ENCODE results near the gene HOXA9.

The HOXA9 gene

DNA sequence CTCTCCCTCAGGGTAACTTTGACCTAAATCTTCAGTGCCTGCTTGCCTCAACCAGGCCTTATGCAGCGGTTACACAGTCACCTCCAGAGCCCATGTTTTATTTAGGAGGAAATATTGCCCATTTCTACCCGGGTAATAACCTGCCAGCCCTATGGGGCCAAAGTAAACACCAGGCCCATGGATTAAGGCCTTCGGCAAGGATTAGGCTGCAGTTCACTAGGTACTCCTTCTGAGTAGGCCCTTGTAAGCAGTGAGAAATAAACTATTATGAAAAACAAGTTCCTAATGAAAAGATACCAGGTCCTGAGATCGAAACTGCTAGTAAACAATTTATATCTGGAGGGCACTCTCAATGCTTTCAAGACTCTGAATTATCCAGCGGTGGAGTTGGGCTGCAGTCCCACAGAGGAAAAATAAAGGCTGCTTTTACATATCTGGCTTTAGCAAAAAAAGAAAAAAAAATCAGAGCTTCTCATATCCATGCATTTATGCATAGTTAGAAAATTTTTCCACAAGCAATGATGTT lies 12.5 kb upstream of the HOXA9 start:
- H3K36me3 Mint-ChIP-seq (ENCODE audit: low read depth), result no peaks in the 10 kb centered on the region
- H3K9me3 Mint-ChIP-seq, result no peaks in the 10 kb centered on the region
- H3K4me1 Mint-ChIP-seq (ENCODE audit: low read depth), result peaks cover 13% of the 10 kb centered on the region
- H3K27me3 Mint-ChIP-seq, result peaks cover 65% of the 10 kb centered on the region
- no peak overlapping the region for H3K27ac Mint-ChIP-seq
- H3K4me3 Mint-ChIP-seq, result no peak overlapping the region

- no peaks in the 10 kb centered on the region for H3K9me3 Mint-ChIP-seq
- no peaks in the 10 kb centered on the region for H3K36me3 Mint-ChIP-seq (ENCODE audit: low read depth)
- no peak overlapping the region for H3K27ac Mint-ChIP-seq
- peaks cover 16% of the 10 kb centered on the region for H3K4me1 Mint-ChIP-seq (ENCODE audit: low read depth)
- H3K27me3 Mint-ChIP-seq, result peaks cover 63% of the 10 kb centered on the region
- H3K4me3 Mint-ChIP-seq, result no peak overlapping the region
Measured at GRCh38 chr7:27176962-27177794, 11.8 kb upstream of the HOXA9 start.

GRCh38 chr7:27176524-27176845 lies 11.1 kb upstream of the HOXA9 start:
- H3K27me3 Mint-ChIP-seq, result peaks cover 65% of the 10 kb centered on the region
- no peaks in the 10 kb centered on the region for H3K36me3 Mint-ChIP-seq (ENCODE audit: low read depth)
- H3K27ac Mint-ChIP-seq, result no peak overlapping the region
- no peak overlapping the region for H3K4me3 Mint-ChIP-seq
- peaks cover 23% of the 10 kb centered on the region for H3K4me1 Mint-ChIP-seq (ENCODE audit: low read depth)
- H3K9me3 Mint-ChIP-seq, result no peaks in the 10 kb centered on the region

DNA sequence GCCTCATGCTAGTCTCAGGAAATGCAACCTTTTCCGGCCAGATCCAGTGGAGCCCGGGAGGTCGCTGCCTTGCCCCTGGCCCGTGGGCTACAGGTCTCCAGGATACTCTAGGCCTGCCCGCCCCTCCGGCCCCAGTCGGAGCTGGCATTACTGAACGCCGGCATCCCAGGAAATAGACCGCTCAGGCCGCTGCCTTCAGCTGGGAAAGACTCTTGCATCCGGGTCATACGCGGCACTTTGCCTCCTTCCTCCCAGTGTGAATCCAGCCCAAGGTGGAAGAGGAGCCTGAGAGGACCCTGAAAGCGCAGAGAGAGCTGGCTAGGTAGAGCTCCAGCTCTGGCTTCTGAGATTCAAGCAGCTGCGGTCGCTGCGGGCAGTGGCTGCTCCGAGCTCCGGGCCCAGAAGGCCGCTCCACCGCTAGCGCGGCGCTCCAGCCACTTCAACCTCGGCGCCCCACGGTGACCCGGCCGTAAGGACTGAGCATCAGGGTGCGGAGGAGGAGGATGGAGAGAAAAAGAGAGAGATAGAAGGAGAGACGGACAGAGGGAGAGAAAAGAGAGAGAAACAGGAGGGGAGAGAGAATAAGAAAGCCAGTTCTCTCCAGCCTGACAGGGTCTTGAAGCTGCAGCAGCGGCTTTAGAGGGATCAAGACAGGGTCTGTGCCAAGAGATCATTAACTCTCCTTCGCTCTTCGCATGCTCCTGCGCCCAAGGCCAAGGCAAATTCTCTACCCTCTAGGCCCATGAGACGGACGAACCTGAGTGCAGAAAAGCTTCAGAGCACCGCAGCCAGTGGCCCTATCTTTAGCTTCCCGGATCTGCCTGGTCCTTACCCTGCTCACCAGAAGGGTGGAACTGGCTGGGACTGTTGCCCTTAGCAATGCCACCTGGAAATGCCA lies 10.5 kb upstream of the HOXA9 start:
- H3K27me3 Mint-ChIP-seq, result peaks cover 66% of the 10 kb centered on the region
- no peaks in the 10 kb centered on the region for H3K36me3 Mint-ChIP-seq (ENCODE audit: low read depth)
- no peaks in the 10 kb centered on the region for H3K9me3 Mint-ChIP-seq
- H3K4me1 Mint-ChIP-seq (ENCODE audit: low read depth), result peaks cover 25% of the 10 kb centered on the region
- no peak overlapping the region for H3K4me3 Mint-ChIP-seq
- H3K27ac Mint-ChIP-seq, result no peak overlapping the region

- H3K4me1 Mint-ChIP-seq (ENCODE audit: low read depth), result peaks cover 28% of the 10 kb centered on the region
- H3K27me3 Mint-ChIP-seq, result peaks cover 69% of the 10 kb centered on the region
- no peaks in the 10 kb centered on the region for H3K36me3 Mint-ChIP-seq (ENCODE audit: low read depth)
- H3K9me3 Mint-ChIP-seq, result no peaks in the 10 kb centered on the region
- H3K4me3 Mint-ChIP-seq, result peak overlapping the region; percentile 41
- H3K27ac Mint-ChIP-seq, result no peak overlapping the region
Measured at GRCh38 chr7:27174874-27175625, 9.7 kb upstream of the HOXA9 start.

DNA sequence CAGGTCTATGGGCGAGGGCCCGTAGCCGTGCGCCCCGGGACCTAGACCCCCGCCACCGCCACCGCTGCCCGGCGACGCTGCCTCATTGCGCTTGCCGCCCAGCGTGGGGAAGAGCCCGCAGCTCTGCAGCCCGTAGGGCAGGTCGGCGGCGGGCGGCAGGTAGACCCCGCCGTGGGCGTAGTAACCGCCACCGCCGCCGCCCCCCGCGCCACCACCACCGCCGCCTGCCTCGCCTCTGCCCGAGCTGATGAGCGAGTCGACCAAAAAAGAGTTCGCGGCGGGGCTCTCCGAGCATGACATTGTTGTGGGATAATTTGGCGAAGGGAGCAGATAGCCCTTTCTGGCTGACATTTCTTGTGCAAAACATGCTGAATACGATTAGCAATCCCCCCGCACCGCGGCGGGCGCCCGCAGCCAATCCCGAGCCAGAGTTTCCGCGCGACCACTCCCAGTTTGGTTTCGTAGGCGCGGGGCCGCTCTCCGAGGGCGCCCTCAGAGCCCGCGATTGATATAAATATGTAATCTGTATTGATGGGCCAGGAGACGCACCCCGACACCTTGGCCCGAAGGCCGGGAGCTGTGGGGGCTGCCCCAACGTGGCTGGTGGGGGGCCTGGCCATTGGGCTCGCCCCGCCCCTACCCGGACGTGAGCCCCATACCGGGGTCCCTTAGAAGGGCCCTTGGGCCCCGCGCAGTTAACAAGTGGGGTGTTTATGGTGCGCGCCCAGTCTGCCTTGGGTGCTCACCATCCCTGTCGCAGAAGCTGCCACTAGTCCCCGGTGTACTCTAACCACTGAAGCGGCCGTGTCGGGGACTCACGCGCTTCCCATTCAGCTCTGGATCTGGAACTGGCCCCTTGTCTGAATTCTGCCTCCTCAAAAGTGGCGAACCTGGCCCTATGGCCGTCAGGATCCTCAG lies 8.9 kb upstream of the HOXA9 start, which contains the start of gene HOXA10:
HOXA10 (minus strand) TSS at position 365 of the 918 bp plus-strand sequence; CDS start at position 351, 14 bp downstream.
- H3K36me3 Mint-ChIP-seq (ENCODE audit: low read depth), result no peaks in the 10 kb centered on the region
- H3K9me3 Mint-ChIP-seq, result no peaks in the 10 kb centered on the region
- H3K4me3 Mint-ChIP-seq, result peak within 1 kb of the TSS; percentile 51
- H3K4me1 Mint-ChIP-seq (ENCODE audit: low read depth), result peaks cover 23% of the 10 kb centered on the region
- H3K27ac Mint-ChIP-seq, result no peak within 1 kb of the TSS
- H3K27me3 Mint-ChIP-seq, result peaks cover 66% of the 10 kb centered on the region

DNA sequence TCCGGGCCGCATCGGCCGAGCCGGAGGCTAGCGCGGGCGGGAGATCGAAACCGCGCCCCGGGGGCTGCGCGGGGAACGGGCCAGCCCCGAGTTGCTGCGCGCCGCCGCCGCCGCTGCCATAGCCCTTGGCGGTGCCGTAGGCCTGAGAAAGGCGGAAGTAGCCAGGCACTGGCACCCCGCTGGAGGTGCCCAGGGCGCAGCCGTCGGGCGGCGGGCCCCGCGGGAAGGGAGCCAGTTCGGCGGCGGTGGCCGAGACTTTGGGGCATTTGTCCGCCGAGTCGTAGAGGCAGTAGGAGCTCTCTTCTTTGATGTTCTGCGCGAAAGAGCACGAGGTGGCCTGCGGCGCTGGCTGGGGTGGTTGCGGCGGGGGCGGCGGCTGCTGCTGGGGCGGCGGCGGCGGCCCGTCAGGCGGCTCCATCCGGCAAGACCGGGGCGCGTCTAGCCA lies 8.2 kb upstream of the HOXA9 start:
- no peak overlapping the region for H3K4me3 Mint-ChIP-seq
- no peak overlapping the region for H3K27ac Mint-ChIP-seq
- H3K4me1 Mint-ChIP-seq (ENCODE audit: low read depth), result peaks cover 26% of the 10 kb centered on the region
- H3K27me3 Mint-ChIP-seq, result peaks cover 65% of the 10 kb centered on the region
- H3K36me3 Mint-ChIP-seq (ENCODE audit: low read depth), result no peaks in the 10 kb centered on the region
- no peaks in the 10 kb centered on the region for H3K9me3 Mint-ChIP-seq

DNA sequence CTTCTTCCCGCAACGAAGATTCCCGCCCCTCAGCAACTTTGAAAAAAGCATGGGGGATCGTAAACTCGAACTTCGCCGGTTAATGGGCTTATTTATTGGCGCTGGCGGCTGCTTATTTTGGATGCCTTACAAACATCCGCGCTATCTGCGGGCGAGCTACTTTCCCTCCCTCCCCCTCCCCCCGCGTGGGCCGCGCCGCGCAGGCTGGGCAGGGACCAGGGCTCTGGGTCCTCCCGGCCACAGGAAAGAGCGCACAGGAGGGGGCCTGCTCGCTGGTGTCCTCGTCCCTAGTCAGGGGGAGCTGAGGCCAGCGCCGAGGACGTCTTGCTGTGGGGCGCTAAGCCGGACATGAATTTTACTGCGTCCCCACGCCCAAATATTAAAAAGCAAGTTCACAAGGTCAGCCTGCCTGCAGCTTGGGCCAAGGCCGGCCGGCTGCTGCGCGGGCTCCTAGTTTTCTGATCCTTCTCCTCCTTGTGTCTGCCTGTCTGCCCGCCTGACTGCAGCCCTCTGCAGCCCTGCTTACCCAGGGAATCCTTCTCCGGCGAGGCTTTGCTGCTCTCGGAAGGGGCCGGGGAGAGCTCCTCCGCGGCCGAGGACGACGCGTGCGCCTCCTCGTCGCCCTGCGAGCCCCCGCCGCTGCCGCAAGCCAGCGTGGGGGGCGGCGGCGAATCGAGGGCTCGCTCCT lies 7.6 kb upstream of the HOXA9 start:
- Mint-ChIP-seq H3K9me3 (no peaks in the 10 kb centered on the region), H3K27ac (no peak overlapping the region), H3K4me3 (peak overlapping the region; percentile 41), H3K36me3 (ENCODE audit: low read depth) (no peaks in the 10 kb centered on the region), H3K4me1 (ENCODE audit: low read depth) (peaks cover 27% of the 10 kb centered on the region), H3K27me3 (peaks cover 66% of the 10 kb centered on the region)

DNA sequence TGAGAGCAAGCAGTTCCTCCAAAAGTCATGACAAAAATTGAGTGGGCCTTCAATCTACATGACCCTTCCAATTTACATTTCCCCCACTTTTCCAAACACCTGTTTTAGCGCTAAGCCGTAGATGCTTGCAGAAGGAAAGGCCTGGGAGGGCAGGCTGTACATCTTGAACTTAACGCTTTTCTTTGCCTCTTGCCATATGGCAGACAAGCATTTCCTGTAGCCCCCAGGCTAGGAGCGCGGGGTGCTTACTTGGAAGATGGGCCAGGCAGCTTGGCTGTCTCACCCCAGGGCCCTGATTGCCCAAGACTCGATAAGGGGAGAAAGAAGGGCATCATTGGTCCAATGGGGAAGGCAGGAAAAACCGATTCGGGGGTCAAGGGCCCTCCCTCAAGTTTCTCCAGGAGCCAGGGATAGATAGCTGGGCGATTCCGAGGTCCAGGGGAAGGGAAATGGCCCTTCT lies 7.0 kb upstream of the HOXA9 start:
- Mint-ChIP-seq H3K36me3 (ENCODE audit: low read depth) (no peaks in the 10 kb centered on the region), H3K4me3 (peak overlapping the region; percentile 59), H3K27me3 (peaks cover 67% of the 10 kb centered on the region), H3K4me1 (ENCODE audit: low read depth) (peaks cover 27% of the 10 kb centered on the region), H3K27ac (peak overlapping the region; percentile 70), H3K9me3 (no peaks in the 10 kb centered on the region)

GRCh38 chr7:27171637-27172314 lies 6.4 kb upstream of the HOXA9 start:
- H3K9me3 Mint-ChIP-seq, result no peaks in the 10 kb centered on the region
- H3K4me3 Mint-ChIP-seq, result peak overlapping the region; percentile 59
- H3K27me3 Mint-ChIP-seq, result peaks cover 73% of the 10 kb centered on the region
- H3K27ac Mint-ChIP-seq, result peak overlapping the region; percentile 70
- no peaks in the 10 kb centered on the region for H3K36me3 Mint-ChIP-seq (ENCODE audit: low read depth)
- peaks cover 33% of the 10 kb centered on the region for H3K4me1 Mint-ChIP-seq (ENCODE audit: low read depth)

DNA sequence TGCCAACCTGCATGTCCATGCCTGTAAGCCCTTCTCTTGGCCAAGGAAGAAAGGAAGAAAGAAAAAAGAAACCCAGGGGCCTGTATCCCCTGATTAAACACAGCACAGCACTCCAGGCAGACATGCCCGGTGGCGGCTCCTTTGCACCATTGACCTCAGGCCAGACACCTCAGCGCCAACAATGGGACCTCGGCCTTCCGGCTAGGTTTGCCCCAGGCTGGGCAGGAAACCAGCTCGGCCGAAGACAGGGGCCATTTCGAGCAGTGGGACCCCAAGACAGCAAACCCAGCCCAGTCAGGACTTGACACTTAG lies 5.9 kb upstream of the HOXA9 start:
- Mint-ChIP-seq H3K4me1 (ENCODE audit: low read depth) (peaks cover 33% of the 10 kb centered on the region), H3K27me3 (peaks cover 73% of the 10 kb centered on the region), H3K27ac (no peak overlapping the region)

DNA sequence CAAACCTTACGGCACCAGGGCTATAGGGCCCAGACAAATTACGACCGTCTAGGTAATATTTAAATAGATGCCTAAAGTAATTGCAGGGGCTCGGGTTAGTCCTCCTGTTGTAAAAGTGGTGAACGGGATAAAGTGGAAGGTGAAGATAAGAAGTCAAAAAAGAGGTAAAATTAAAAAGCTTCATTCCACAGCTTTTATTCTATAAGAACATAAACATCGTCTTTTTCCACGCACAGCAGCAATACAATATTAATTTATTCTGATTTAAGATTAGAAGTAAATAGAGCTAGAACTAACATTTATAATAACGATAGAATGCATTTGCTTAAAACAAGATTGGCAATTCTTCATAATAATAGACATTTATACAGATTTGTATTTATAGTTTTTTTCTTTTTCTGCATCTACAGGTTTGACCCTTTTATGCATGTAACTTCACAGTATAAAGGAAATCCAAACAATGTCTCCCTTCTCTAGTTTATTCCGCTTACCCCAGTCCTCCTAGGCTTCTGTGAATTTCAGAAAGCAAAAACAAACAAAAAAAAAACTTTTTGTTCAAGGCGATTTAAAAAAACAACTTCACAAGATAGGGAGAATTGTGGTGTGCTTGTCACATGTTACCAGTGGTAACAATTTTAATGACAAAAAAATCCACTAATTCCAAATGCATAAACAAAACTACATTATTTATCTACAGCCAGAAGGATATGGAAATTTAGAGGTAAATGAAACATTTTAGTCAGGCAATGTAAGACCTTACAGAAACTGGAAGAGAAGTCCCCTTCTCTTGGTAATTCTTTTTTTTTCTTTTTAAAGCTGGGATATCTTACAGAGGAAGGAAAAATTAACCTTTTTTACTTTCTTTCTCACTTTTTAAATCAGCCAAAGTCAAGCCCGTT lies 5.3 kb upstream of the HOXA9 start:
- peaks cover 37% of the 10 kb centered on the region for H3K4me1 Mint-ChIP-seq (ENCODE audit: low read depth)
- H3K27ac Mint-ChIP-seq, result no peak overlapping the region
- H3K27me3 Mint-ChIP-seq, result peaks cover 71% of the 10 kb centered on the region
- H3K9me3 Mint-ChIP-seq, result no peaks in the 10 kb centered on the region
- no peaks in the 10 kb centered on the region for H3K36me3 Mint-ChIP-seq (ENCODE audit: low read depth)
- peak overlapping the region; percentile 17 for H3K4me3 Mint-ChIP-seq

More for the DNA sequence above, 5.9 kb upstream of the HOXA9 start:
- no peaks in the 10 kb centered on the region for H3K9me3 Mint-ChIP-seq
- no peaks in the 10 kb centered on the region for H3K36me3 Mint-ChIP-seq (ENCODE audit: low read depth)
- peak overlapping the region; percentile 5 for H3K4me3 Mint-ChIP-seq
